GM18867 (cell line): ENCODE data around the gene UBN2.

Experiments
- ATAC-seq: cut with Tn5 transposase; IDR thresholded peaks from one replicate; pipeline ENCODE4 v1.9.1; 2021; ENCODE audit warnings: mild to moderate bottlenecking, moderate library complexity; ENCODE audit not compliant: unreplicated experiment

The UBN2 gene

DNA sequence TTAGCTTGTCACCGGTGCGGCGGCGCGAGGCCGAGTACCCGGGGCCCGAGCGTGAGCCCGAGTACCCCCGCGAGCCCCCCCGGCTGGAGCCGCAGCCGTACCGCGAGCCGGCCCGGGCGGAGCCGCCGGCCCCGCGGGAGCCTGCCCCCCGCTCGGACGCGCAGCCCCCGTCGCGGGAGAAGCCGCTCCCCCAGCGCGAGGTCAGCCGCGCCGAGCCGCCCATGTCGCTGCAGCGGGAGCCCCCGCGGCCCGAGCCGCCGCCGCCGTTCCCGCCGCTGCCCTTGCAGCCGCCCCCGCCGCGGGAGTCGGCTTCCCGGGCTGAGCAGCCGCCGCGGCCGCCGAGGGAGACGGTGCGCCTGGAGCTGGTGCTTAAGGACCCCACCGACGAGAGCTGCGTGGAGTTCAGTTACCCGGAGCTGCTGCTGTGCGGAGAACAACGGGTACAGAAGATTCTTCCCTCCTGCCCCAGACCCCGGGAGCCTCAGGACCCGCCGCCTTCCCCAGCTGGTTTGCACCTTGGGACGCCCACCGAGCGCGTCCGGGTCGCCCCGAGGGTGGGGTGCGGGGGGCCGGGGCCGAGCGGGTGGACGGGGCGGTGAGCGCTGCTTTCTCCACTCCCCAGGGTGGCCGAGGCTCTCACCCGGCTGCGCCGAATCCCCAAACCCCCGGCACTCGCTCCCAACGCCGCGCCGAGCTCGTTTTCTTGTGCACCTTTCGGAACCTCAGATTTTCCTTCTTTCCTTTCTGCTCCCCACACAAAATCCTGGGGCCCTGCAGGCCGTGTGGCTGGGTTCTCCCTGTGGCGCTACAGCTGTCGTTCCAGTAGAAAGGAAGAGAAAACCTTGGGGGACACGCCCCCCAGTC lies 708 bp downstream of the UBN2 start:
- peak; percentile 35 for ATAC-seq

DNA sequence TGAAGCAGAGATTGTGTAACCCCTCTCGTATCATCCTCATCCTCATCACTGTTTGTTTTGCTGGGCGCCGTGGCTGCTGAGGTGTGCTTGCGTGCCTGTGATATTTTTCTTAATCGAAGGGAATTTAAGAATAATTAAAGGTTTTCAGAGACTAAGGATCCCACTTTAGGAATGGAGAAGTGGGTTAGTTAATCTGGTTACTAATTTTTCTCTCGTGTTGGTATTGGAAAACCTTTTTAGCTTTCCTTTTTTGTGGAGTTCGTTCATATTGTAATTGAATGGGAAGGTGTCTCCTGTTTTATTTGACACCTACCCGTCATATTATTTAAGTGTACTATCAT lies 1.3 kb downstream of the UBN2 start:
- no peak for ATAC-seq

DNA sequence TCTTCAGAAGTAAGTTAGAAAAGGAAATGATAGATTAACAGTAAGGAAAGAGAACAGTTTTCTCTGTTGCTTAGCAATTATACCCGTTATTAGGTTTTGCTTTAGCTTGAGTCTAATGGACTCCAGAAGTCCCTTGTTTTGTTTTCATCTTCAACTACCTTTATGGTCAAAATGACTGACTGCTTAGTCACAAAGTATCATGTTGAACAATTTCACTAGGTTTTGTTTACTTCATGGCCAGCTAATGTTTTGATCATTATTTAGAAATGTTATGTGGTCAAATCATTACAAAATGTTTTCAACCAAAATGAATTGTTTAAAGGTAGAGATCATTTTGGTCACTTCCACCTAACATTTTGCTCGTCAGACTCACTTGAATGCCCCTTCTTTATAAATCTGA lies 1.9 kb downstream of the UBN2 start:
- ATAC-seq = no peak

DNA sequence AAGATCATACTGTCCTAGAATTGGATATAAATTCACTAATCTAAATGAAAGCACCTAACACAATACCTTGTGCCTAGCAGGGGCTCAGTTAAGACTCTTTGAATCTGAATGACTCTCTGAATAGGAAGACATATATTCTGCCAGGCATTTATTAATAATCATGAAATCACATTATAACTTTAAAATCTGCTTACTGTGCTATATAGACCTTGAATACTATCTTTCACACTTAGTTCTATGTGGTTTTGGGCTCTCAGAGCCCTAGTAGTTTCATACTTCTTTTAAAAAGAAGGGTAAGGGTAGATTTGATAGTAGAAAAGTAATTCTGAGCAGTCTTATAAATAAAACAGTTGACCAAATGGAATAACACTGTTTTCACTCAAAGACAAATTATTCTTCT lies 10.2 kb downstream of the UBN2 start:
- ATAC-seq = no peak

DNA sequence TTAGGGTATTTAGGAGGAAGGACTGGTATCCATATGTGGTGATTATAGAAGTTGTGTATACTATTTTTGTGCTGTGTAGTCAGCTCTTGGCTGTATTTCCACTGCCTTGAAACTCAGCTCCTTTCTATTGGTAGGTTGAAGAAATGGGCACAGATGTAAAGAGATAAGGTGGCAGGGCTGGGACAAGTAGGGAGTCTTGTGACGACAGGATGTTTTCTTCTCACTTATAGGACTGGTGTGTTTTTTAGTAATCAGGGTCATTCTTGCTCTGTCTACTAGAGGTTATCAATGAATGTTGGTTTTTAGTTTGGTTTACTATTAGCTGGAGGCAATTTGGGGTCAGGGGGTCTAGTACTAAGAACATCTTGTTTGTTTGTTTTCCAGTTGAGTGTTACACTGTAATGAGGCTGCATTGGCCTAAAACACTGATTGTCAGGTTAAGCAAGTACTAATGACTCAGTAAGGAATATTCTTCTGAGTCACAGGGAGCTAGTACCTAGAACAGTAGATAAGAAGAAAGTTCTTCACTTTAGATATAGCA lies 11.8 kb downstream of the UBN2 start:
- ATAC-seq = no peak

DNA sequence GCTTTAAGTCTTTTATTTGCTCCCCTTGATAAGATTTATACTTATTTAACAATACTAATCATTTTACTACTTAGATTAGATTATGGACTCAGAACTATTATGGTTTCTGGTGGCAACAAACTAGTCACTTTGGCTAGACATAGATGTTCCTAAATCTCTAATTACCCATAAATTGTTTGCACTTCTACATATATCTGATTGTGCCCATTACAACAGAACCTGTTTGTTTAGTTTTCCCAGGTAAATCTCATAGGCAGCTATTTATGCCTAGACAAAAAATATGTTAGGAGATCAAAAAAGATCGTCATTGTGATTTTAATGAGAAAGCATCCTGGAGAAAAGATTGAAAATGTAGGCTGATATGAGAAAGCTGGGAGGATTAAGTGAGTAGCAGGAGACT lies 14.4 kb downstream of the UBN2 start:
- no peak for ATAC-seq

DNA sequence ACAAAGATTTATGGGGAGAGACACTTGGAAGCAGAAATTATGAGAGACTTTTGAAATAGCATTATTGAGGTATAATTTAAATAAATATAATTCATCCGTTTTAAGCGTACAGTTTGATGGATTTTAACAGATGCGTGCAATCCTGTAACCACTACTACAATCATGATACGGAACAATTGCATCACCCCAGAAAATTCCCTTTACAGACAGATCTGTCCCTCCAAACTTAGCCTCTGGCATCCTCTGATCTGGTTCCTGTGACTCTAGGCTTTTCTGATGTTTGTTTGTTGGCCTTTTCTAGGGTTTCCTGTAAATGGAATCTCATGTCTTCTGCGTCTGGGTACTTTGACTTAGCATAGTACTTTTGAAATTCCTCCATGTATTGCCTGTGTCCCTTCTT lies 15.5 kb downstream of the UBN2 start:
- no peak for ATAC-seq

DNA sequence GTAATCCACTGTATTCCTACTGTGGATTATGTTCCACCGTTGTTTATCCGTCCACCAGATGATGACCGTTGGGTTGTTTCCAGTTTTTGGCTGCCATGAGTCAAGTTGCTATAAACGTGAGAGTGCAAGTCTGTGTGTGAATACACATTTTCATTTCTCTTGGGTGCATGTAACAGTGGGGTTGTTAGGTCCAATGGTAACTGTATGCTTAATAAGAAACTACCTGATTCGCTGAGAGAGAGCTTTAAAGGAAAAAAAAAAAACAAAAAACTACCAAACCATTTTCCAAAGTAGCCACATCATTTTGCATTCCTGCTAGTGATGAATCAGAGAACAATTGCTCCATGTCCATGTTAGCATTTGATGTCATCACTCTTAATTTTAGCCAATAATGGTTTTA lies 15.9 kb downstream of the UBN2 start:
- no peak for ATAC-seq

DNA sequence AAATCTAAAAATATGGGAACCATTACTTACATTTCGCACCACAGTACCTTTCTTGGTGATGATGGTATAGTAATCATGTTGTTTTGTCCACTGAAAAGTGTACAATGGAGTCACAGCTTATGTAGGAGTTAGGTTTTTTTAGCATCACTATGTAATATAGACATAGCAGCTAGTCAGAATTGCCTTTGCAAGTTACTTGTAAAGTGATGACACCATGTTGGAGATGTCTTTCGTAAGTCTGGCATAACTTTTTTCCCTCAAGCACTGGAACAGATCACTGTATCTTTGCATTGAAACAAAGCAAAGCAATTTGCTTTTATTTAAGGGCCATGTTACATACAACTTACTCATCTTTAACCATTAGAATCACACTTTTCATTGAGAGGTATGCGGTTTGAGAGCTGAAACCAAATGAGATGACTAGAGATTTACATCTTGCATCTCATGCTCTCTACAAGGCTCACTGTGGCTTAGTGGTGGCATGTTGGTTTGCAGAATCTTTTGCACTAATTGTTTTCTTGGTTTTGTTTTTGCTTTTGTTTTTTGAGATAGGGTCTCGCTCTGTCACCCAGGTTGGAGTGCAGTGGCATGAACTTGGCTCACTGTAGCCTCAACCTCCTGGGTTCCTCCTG lies 18.3 kb downstream of the UBN2 start:
- no peak for ATAC-seq

DNA sequence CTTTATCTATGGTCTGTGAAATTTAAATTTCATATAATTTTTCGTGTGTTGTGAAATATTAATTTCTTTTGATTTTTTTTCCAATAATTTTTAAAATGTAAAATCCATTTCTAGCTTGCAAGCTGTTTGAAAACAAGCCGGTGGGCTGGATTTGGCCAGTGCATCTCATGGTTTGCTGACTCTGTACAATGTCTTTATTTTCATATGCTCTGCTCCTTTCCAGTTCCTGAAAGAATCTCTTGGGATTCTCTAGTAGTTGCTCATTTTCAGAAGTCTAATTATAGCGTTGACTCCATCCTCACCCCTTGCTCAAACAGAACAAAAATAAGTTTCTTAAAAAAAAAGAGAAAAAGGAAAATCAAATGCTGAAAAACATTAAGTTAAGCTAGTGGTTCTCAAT lies 21.4 kb downstream of the UBN2 start:
- ATAC-seq = no peak

DNA sequence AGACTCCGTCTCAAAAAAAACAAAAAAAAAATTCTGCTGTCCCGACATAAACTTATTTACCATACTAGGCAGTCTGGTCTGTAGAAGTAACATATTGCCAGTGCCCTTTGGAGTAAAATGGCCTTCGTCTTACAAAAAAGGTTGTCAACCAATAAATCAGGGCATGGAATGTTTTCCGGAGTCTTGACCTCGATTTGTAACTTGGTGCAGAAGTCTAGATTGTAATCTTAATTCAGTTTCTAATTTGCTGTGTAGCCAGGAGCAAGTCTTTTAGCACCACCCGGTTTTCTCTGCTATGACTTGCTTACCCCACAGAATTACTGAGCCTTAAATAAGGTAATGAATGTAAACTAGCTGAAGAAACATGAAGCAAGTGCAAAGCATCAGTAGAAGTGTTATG lies 23.2 kb downstream of the UBN2 start:
- no peak for ATAC-seq

DNA sequence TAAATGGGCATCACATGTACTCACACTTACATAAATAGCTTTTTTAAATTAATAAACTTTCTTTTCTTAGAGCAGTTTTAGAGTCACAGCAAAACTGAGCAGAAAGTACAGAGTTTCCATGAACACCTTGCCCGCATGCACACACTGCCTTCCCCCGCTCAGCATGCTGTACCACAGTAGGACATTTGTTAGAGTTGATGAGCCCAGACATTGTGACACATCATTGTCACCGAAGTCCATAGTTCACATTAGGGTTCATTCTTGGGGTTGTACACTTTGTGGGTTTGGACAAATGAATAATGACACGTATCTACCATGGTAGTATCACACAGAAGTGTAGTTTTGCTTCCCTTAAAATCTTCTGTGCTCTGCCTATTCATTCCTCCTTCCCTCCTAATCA lies 23.7 kb downstream of the UBN2 start:
- ATAC-seq = no peak

DNA sequence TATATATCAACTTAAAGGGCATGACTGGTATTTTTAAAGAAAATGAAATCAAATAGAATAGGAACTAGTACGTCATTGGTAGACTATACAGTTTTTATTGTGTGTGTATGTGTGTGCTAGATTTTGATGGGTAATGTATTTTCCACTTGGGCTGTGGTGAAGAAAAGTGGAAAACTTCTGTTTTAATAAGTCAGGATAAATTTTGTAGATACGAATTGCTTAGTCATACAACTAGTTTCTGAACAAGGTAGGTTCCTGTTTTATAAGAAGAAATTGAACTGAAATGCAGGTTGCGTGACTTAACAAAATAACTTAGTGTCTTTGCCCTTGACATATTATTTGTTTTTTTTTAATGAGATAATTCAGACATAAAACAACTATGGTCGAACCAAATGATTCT lies 24.3 kb downstream of the UBN2 start:
- ATAC-seq = no peak

DNA sequence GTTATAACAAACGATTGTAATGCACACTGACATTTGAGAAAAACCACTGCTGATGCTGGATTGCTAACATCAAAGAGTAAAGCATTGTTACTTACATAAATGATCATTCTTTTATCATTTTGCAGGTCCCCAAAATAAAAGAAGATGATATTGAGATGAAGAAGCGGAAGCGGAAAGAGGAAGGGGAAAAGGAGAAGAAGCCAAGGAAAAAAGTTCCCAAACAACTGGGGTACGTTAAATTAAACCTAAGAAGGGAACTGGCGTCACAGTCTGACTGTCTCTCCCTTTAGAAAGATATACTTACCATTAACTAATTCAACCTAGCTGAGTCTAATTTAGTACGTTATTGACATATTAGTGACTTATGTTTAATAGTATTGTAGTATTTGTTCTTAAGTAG lies 28.1 kb downstream of the UBN2 start:
- no peak for ATAC-seq

DNA sequence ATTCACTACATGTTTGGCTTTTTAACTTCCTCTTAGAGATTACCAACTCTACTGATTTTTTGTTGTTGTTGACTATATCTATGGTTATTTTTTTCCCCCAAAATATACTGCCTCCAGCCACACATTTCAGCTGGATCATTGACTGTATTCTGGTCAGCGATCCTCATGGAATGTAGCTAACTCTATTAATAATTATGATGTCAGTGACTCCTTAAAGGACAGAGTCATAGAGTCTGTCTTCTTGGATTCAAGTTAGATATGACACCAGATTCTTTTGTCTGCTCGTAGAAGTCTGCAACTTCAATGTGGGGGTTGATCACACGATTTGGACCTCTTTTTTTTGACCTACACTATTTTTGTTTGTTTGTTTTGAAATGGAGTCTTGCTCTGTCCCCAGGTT lies 33.2 kb downstream of the UBN2 start:
- ATAC-seq = no peak

DNA sequence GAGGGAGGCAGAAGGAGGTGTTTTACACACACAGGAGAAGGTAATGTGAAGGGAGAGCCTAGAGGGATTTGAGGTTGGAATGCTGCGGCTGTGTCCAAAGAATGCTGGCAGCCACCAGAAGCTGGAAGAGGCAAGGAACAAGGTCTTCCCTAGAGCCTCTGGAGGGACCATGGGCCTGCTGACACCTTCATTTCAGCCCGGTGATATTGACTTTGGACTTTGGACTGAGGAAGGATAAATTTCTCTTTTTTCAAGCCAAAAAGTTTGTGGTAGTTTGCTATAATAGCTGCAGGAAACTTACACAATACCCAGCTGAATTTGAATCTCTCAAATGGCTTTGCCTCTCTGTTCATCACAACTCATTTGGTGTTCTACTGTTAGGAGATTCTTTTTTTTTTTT lies 34.6 kb downstream of the UBN2 start:
- no peak for ATAC-seq

DNA sequence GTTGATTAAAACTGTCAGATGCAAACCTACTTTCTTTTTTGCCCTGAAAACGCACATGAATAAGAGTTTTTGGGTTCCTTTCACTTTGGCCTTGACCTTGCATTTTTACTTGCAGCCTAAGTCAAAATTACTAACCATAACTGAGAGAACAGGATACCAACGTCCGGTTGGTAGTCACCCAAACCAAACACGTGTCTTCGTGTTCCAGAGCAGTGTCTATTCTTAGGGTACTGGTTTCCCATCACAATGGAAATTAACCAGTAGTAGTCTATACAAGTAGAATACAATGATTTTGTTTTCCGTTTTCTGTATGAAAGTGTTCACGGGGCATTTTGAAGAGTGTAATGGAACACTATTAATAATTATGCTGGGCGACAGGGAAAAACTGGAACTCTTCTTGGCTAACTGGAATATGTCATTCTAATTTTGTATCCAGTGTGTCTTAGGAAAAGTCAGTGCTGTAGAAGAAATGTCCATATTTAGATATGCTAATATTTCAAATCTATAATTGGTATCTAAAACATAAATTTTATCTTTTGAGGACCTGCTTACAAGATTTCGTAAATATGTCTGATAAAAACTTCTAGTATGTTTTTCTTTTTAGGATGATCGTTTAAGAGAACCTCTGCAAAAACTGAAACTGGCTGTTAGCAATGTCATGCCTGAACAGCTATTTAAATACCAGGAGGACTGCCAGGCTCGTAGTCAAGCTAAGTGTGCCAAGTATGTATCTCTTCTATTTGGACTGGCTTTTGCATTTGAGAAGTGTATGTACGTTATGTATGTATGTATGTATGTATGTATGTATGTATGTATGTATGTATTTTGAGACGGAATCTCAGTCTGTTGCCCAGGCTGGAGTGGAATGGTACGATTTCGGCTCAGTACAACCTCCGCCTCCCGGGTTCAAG lies 40.9 kb downstream of the UBN2 start:
- no peak for ATAC-seq

DNA sequence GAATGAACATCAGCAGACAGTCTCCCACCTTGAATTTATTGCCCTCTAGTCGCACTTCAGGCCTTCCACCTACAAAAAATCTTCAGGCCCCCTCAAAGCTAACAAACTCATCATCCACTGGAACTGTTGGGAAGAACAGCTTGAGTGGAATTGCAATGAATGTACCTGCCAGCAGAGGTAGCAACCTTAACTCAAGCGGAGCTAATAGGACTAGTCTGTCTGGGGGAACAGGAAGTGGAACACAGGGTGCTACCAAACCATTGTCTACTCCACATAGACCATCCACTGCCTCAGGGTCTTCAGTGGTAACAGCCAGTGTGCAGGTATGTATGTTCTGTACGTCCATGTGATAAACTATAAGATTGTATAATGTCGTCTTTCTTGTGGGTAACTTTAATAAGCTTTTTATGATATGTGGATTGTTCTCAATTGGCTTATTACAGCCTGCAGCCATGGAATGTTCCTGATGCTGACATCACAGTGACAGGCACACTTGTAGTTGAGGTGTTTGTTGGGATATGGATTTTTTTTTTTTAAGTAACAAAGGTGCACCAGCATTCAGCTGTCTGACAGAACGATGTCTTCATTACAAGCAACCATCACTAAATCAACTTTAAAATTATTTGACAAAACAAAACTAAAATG lies 53.3 kb downstream of the UBN2 start:
- no peak for ATAC-seq

DNA sequence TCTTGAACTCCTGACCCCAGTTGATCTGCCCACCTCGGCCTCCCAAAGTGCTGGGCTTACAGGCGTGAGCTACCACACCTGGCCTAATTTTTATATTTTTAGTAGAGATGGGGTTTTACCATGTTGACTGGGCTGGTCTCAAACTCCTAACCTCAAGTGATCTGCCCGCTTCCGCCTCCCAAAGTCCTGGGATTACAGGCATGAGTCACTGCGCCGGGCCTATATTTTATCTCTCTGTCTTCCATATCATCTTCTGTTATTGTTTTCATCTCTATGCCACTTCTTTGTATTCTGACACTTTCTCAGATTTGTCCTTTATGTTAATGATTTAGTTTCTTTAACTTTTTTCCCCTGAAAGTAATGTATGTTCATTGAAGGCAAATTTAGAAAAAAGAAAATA lies 55.1 kb downstream of the UBN2 start:
- ATAC-seq = no peak

DNA sequence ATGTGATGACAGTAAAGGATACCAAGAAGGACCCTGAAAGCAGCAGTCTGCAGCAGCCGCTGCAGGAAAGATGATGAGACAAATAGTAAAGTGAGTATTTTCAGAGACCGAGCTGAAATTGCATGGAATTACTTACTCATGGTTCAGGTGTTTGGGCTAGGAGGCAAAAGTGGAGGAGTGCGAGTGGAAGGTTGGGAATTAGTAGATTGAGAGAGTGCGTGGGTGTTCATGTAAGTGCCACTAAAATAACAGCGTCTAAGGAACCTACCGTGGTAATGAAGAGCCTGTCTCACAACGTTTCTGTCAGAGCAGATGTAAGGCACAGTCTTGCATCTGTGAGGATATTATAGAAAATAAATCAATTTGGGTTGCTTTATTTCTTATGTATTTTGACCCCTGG lies 61.8 kb downstream of the UBN2 start:
- no peak for ATAC-seq

DNA sequence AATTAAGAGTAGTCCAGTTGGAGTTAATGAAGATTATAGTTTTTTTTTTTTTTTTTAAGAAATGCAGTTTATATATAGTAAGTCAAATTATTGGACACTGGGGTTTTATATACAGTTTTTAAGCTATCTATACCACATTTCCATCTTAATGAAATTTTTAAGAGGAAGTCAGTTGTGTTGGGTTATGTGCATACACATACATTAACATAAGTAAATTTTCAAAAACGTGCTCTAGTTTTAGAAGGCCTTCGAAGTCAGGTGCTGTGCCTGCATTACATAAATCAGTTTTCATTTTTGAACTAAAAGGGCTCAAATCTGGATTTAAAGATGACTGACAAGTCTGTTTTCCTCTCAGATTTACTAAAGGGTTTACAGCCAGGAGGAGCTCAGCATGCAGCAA lies 62.5 kb downstream of the UBN2 start:
- ATAC-seq = no peak
